GM11168 (cell line): ENCODE measurements around the gene HPS1.

Source experiments
- in situ Hi-C: fragments of 300-500 bp; cut with MboI; formaldehyde crosslinking; loops from one replicate; pipeline ENCODE4 v1.12.0; 2022; ENCODE audit warnings: low sequenced_read_pairs; ENCODE audit not compliant: unreplicated experiment

Gene HPS1

GRCh38 chr10:98417481-98417959 is 29.2 kb downstream of the HPS1 start:
- in situ Hi-C loops: no loop called here

GRCh38 chr10:98416606-98417388 is 29.9 kb downstream of the HPS1 start:
- in situ Hi-C loops: no loop called here

GRCh38 chr10:98415731-98416119 is 31.0 kb downstream of the HPS1 start:
- in situ Hi-C loops: no loop called here

- in situ Hi-C loops: no loop called here
Observed at GRCh38 chr10:98414932-98415730, 31.6 kb downstream of the HPS1 start, which contains the start of gene PYROXD2. Gene PYROXD2 (minus strand): TSS chr10:98415182. CDS start chr10:98415135, 47 bp downstream.

- in situ Hi-C loops: no loop called here
Observed at GRCh38 chr10:98414578-98414931, 32.2 kb downstream of the HPS1 start.

- in situ Hi-C loops: no loop called here
Observed at GRCh38 chr10:98411768-98412167, 35.0 kb downstream of the HPS1 start.

- in situ Hi-C loops: no loop called here
Observed at GRCh38 chr10:98411166-98411565, 35.6 kb downstream of the HPS1 start.

- in situ Hi-C loops: no loop called here
Observed at GRCh38 chr10:98410759-98411158, 36.0 kb downstream of the HPS1 start.

- in situ Hi-C loops: no loop called here
Observed at GRCh38 chr10:98410135-98410743, 36.5 kb downstream of the HPS1 start.

- in situ Hi-C loops: no loop called here
Observed at GRCh38 chr10:98408799-98409198, 37.9 kb downstream of the HPS1 start.

- in situ Hi-C loops: no loop called here
Observed at GRCh38 chr10:98407744-98408241, 38.9 kb downstream of the HPS1 start.

- in situ Hi-C loops: no loop called here
Observed at GRCh38 chr10:98407017-98407743, 39.6 kb downstream of the HPS1 start.

GRCh38 chr10:98405422-98405821 is 41.3 kb downstream of the HPS1 start:
- in situ Hi-C loops: no loop called here

- in situ Hi-C loops: no loop called here
Observed at GRCh38 chr10:98404571-98405359, 42.0 kb downstream of the HPS1 start.

- in situ Hi-C loops: no loop called here
Observed at GRCh38 chr10:98403812-98404504, 42.8 kb downstream of the HPS1 start.

- in situ Hi-C loops: no loop called here
Observed at GRCh38 chr10:98402931-98403718, 43.6 kb downstream of the HPS1 start.

- in situ Hi-C loops: no loop called here
Observed at GRCh38 chr10:98402478-98402877, 44.3 kb downstream of the HPS1 start.

GRCh38 chr10:98400482-98400881 is 46.3 kb downstream of the HPS1 start:
- in situ Hi-C loops: no loop called here
